Colonic mucosa (tissue), 4 donors: ENCODE data around the gene CCDC97. TPM values are rescaled to one million over a fixed set of nuclear protein-coding genes. Genes with fewer than 3 reads are reported as not detected.

ENCODE experiments used
- DNase-seq: peaks from one replicate; pipeline ENCODE4 v3.0.0-alpha.2; 2020
- H3K27ac ChIP-seq: fragments of 200-600 bp; one replicate; pipeline ENCODE4 v1.8.0; 2021
- H3K27me3 ChIP-seq: fragments of 200-600 bp; one replicate; pipeline ENCODE4 v1.8.0; 2021
- H3K36me3 ChIP-seq: fragments of 200-600 bp; one replicate; pipeline ENCODE4 v1.8.0; 2021
- H3K4me1 ChIP-seq: fragments of 200-600 bp; one replicate; pipeline ENCODE4 v1.8.0; 2021; ENCODE audit warnings: mild to moderate bottlenecking
- H3K4me3 ChIP-seq: fragments of 200-600 bp; one replicate; pipeline ENCODE4 v1.8.0; 2021
- H3K9ac ChIP-seq, 2 donors: one replicate each; pipeline ENCODE4 v1.7.0; 2013; ENCODE audit warnings: control low read depth in 2 of 2, low read depth in 2 of 2, low read length in 2 of 2
- H3K9me3 ChIP-seq: fragments of 200-600 bp; one replicate; pipeline ENCODE4 v1.8.0; 2021
- CTCF ChIP-seq: fragments of 200-600 bp; IDR thresholded peaks from one replicate; pipeline ENCODE4 v1.8.0; 2022; ENCODE audit warnings: antibody characterized with exemption, mild to moderate bottlenecking
- intact Hi-C: fragments of 100-400 bp; cut with DNase I; formaldehyde crosslinking; loops from one replicate; pipeline ENCODE4 v1.14.1; 2022
- total RNA-seq, 2 donors: library from RNA; stranded (reverse); fragmentation: NEBNext Ultra II Directional in 1 of 2; extraction: Animal tissue kit (Norgen Biotek cat#: 25700) in 1 of 2; gene quantifications; one replicate each; pipeline ENCODE4 v1.2.1, GENCODE V29; 2021
- donor health status: healthy.
- donor health status: DM: no; HTN: no; CAD: no.
- donor health status: DM: no; HTN: no; CAD: no.

Gene CCDC97
- total RNA-seq, 2 donors from 2014 or later = 20.6 to 30.5 TPM

DNA sequence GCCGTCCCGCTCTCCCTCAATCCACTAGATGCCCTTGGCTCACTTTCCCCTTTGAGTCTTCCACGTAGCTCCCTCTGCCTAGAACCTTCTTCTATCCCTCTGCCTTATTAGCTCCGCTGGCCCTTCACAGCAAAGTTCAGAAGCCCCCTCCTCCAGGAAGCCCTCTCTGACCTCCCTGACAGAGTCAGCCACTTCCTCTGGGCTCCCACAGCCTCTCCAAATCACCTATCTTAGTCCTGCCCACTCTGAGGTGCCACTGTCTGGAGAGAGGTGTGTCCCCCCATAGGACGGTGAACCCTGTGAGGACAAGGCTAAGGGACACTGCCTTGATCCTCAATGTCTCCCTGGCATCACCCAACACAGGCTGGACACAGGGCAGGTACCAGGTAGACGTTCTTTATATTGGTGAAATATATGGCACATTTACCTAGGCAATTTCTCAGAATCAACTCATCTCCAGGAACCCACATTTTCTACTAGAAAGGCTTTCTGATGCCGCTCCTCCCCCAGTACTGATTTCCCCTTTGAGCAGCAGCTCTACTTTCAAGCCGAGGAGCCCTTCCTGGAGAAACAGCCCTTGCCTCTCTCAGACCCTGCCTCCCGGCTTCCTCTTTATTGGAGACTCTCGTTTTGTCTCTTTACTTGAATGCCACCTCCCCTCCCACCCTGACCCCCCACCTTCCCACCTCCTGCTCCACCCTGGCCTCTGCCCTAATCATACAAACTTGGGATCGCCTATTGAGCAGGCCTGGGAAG lies 47.2 kb downstream of the CCDC97 start:
- no peak for DNase-seq
- Histone ChIP-seq H3K27ac (no peak overlapping the region), H3K4me3 (no peak overlapping the region), H3K36me3 (no peaks in the 10 kb centered on the region), H3K27me3 (peaks cover 7% of the 10 kb centered on the region), H3K9me3 (no peaks in the 10 kb centered on the region), H3K4me1 (peaks cover 6% of the 10 kb centered on the region), H3K9ac (no peak overlapping the region)
- intact Hi-C loops = no loop called here
- no peak for TF ChIP-seq CTCF

GRCh38 chr19:41357746-41358145 lies 47.8 kb downstream of the CCDC97 start:
- H3K4me1 ChIP-seq = peaks cover 1% of the 10 kb centered on the region

GRCh38 chr19:41359741-41360140 lies 49.8 kb downstream of the CCDC97 start:
- no peak for DNase-seq
- Histone ChIP-seq H3K27me3 (no peaks in the 10 kb centered on the region), H3K9me3 (no peaks in the 10 kb centered on the region), H3K4me3 (no peak overlapping the region), H3K36me3 (no peaks in the 10 kb centered on the region), H3K4me1 (peaks cover 3% of the 10 kb centered on the region), H3K27ac (no peak overlapping the region), H3K9ac (no peak overlapping the region)
- no peak for TF ChIP-seq CTCF
- intact Hi-C loops = no loop called here

More at GRCh38 chr19:41357746-41358145, 47.8 kb downstream of the CCDC97 start:
- Histone ChIP-seq H3K36me3 (no peaks in the 10 kb centered on the region), H3K27ac (no peak overlapping the region), H3K4me3 (no peak overlapping the region), H3K9me3 (no peaks in the 10 kb centered on the region), H3K9ac (no peak overlapping the region), H3K27me3 (peaks cover 2% of the 10 kb centered on the region)
- no peak for TF ChIP-seq CTCF
- intact Hi-C loops = no loop called here
- DNase-seq = no peak

- peak; percentile 36 for DNase-seq
- H3K9ac ChIP-seq = no peak overlapping the region
- no peaks in the 10 kb centered on the region for H3K9me3 ChIP-seq
- H3K27me3 ChIP-seq = no peaks in the 10 kb centered on the region
- no peaks in the 10 kb centered on the region for H3K36me3 ChIP-seq
- H3K27ac ChIP-seq = peak overlapping the region; percentile 90
- H3K4me3 ChIP-seq = no peak overlapping the region
- TF ChIP-seq CTCF = no peak
- H3K4me1 ChIP-seq = peaks cover 3% of the 10 kb centered on the region
- intact Hi-C loops = no loop called here
Observed at GRCh38 chr19:41362143-41362847, 52.3 kb downstream of the CCDC97 start.

GRCh38 chr19:41363371-41363752 lies 53.4 kb downstream of the CCDC97 start:
- Histone ChIP-seq H3K27ac (peak overlapping the region; percentile 90), H3K4me1 (peaks cover 3% of the 10 kb centered on the region), H3K36me3 (no peaks in the 10 kb centered on the region), H3K4me3 (peak overlapping the region; percentile 49), H3K27me3 (no peaks in the 10 kb centered on the region), H3K9me3 (no peaks in the 10 kb centered on the region), H3K9ac (peak overlapping the region in 1 of 2 donors; percentile 91)
- TF ChIP-seq CTCF = no peak
- intact Hi-C loops = no loop called here
- DNase-seq = no peak
